ENCODE results near the gene NEURL4. TPM values are rescaled to one million over a fixed set of nuclear protein-coding genes. Genes with fewer than 3 reads are reported as not detected.

NEURL4 gene
- total and polyA plus RNA-seq, 7 donors: 20.7 to 53.8 (median 26.8) TPM

GRCh38 chr17:7327501-7327900 lies 1.6 kb downstream of the NEURL4 start:
- Histone ChIP-seq H3K4me1 (peaks cover 12% of the 10 kb centered on the region), H3K4me3 (peak overlapping the region; percentile 95), H3K27ac (no peak overlapping the region), H3K36me3 (ENCODE audit: insufficient read depth in 1 of 2, low read depth in 1 of 2) (peaks cover 3 to 46% of the 10 kb centered on the region in 2 donors), H3K9me3 (no peaks in the 10 kb centered on the region), H3K27me3 (ENCODE audit: insufficient read depth in 3 of 3, low read length in 2 of 3) (no peaks in the 10 kb centered on the region)
- intact Hi-C loops (cut with DNase I): no loop called here
- WGBS, 3 donors: 78 to 95% (median 80%) methylated on average over 13 to 17 of the region's 17 CpGs
- no peak for TF ChIP-seq CTCF (IDR thresholded peaks at IDR 0.05)
- no peak for DNase-seq
- ATAC-seq: no peak

GRCh38 chr17:7327056-7327455 lies 2.1 kb downstream of the NEURL4 start:
- H3K36me3 ChIP-seq (ENCODE audit: insufficient read depth in 1 of 2, low read depth in 1 of 2): peaks cover 5 to 50% of the 10 kb centered on the region in 2 donors
- H3K27me3 ChIP-seq (ENCODE audit: insufficient read depth in 3 of 3, low read length in 2 of 3): no peaks in the 10 kb centered on the region
- H3K9me3 ChIP-seq: no peaks in the 10 kb centered on the region
- peaks cover 12% of the 10 kb centered on the region for H3K4me1 ChIP-seq
- H3K27ac ChIP-seq: no peak overlapping the region
- no peak for DNase-seq
- no peak for ATAC-seq
- TF ChIP-seq CTCF (IDR thresholded peaks at IDR 0.05): no peak
- intact Hi-C loops (cut with DNase I): no loop called here
- no peak overlapping the region for H3K4me3 ChIP-seq
- 81 to 87% (median 86%) methylated on average over 6 to 7 of the region's 7 CpGs for WGBS, 3 donors

GRCh38 chr17:7326186-7326585 lies 2.9 kb downstream of the NEURL4 start:
- TF ChIP-seq CTCF (IDR thresholded peaks at IDR 0.05): no peak
- H3K4me3 ChIP-seq: no peak overlapping the region
- DNase-seq (no peak), ATAC-seq (no peak)
- H3K9me3 ChIP-seq: no peaks in the 10 kb centered on the region
- no peak overlapping the region for H3K27ac ChIP-seq
- intact Hi-C loops (cut with DNase I): no loop called here
- H3K36me3 ChIP-seq (ENCODE audit: insufficient read depth in 1 of 2, low read depth in 1 of 2): peaks cover 5 to 59% of the 10 kb centered on the region in 2 donors
- peaks cover 12% of the 10 kb centered on the region for H3K4me1 ChIP-seq
- WGBS, 3 donors: 88 to 92% (median 92%) methylated on average over 11 of the region's 11 CpGs
- no peaks in the 10 kb centered on the region for H3K27me3 ChIP-seq (ENCODE audit: insufficient read depth in 3 of 3, low read length in 2 of 3)

- Histone ChIP-seq H3K27ac (no peak overlapping the region), H3K27me3 (ENCODE audit: insufficient read depth in 3 of 3, low read length in 2 of 3) (no peaks in the 10 kb centered on the region), H3K9me3 (no peaks in the 10 kb centered on the region), H3K4me3 (no peak overlapping the region), H3K4me1 (peaks cover 12% of the 10 kb centered on the region), H3K36me3 (ENCODE audit: insufficient read depth in 1 of 2, low read depth in 1 of 2) (peaks cover 11 to 70% of the 10 kb centered on the region in 2 donors)
- DNase-seq (no peak), ATAC-seq (no peak)
- no peak for TF ChIP-seq CTCF (IDR thresholded peaks at IDR 0.05)
- intact Hi-C loops (cut with DNase I): no loop called here
- WGBS, 3 donors: 90 to 93% (median 92%) methylated on average over 16 to 19 of the region's 19 CpGs
These were observed 4.1 kb downstream of the NEURL4 start for GRCh38 chr17:7325031-7325528.

- 81 to 89% (median 88%) methylated on average over 3 of the region's 3 CpGs for WGBS, 3 donors
- no peaks in the 10 kb centered on the region for H3K9me3 ChIP-seq
- intact Hi-C loops (cut with DNase I): no loop called here
- H3K4me1 ChIP-seq: peaks cover 12% of the 10 kb centered on the region
- no peak for DNase-seq
- ATAC-seq: no peak
- no peak for TF ChIP-seq CTCF (IDR thresholded peaks at IDR 0.05)
- H3K36me3 ChIP-seq (ENCODE audit: insufficient read depth in 1 of 2, low read depth in 1 of 2): peaks cover 11 to 77% of the 10 kb centered on the region in 2 donors
- H3K4me3 ChIP-seq: no peak overlapping the region
- H3K27ac ChIP-seq: no peak overlapping the region
- no peaks in the 10 kb centered on the region for H3K27me3 ChIP-seq (ENCODE audit: insufficient read depth in 3 of 3, low read length in 2 of 3)
These were observed 4.7 kb downstream of the NEURL4 start for GRCh38 chr17:7324438-7324779.

Data from psoas muscle (tissue), 8 donors.